ENCODE measurements around the gene PHLPP2. TPM values are rescaled to one million over a fixed set of nuclear protein-coding genes. Genes with fewer than 3 reads are reported as not detected.

PHLPP2 gene
- total and polyA plus RNA-seq, 10 of the 15 experiments (the other 5 are each of a cell fraction or from before 2014, with no cell fraction given) = 1.0 to 13.2 (median 7.0) TPM

DNA sequence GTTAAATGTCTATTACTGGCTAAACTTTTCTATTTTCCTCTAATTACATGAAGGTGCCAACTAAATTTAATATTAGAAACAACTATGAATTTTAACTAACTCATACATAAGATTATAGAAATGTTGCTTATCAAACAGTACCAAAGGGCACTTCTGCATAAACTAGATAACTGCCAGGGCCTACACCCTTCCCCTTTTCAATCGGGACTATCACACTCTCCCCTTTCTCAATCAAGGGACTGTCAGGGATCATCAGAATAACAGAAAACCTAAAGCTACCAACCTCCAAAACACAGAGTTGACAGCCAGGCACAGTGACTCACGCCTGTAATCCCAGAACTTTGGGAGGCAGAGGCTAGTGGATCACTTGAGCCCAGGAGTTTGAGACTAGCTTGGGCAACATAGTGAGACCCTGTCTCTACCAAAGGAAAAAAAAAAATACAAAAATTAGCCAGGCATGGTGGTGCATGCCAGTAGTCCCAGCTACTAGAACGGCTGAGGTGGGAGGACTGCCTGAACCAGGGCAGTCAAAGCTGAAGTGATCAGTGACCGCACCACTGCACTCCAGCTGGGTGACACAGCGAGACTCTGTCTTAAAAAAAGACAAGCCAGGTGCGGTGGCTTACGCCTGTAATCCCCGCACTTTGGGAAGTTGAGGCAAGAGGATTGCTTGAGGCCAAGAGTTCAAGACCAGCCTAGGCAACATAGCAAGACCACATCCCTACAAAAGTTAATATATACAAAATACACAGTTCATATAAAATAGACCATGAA lies 3.2 kb upstream of the PHLPP2 start:
- DNase-seq (ENCODE audit: low read depth, low spot score) (no peak), ATAC-seq (no peak), FAIRE-seq (no peak)
- Histone ChIP-seq H3K4me3 (no peak overlapping the region), H3K79me2 (ENCODE audit: control insufficient read depth, insufficient read depth, low read length) (no peaks in the 10 kb centered on the region), H3K27ac (ENCODE audit: control insufficient read depth, insufficient read depth) (peak overlapping the region; percentile 20), H3K4me1 (ENCODE audit: control insufficient read depth, insufficient read depth, low read length) (peaks cover 9% of the 10 kb centered on the region; the same call in 1 of the 2 replicates), H3K27me3 (replicated peaks in 1 of 2; ENCODE audit: control insufficient read depth in 2 of 2, insufficient read depth in 2 of 2, low read length in 1 of 2) (no peaks in the 10 kb centered on the region), H3K4me2 (ENCODE audit: control insufficient read depth, insufficient read depth) (no peak overlapping the region), H4K20me1 (ENCODE audit: control insufficient read depth, insufficient read depth) (no peaks in the 10 kb centered on the region), H3K9me3 (replicated peaks; ENCODE audit: control insufficient read depth, insufficient read depth, low read length) (no peaks in the 10 kb centered on the region), H3K36me3 (ENCODE audit: control insufficient read depth in 2 of 2, insufficient read depth in 2 of 2, low read length in 1 of 2) (peaks cover 4 to 5% of the 10 kb centered on the region in 2 experiments), H3K9ac (ENCODE audit: control insufficient read depth, insufficient read depth, low read length) (no peak overlapping the region), H2AFZ (ENCODE audit: control insufficient read depth, low read depth, low read length) (no peak overlapping the region)
- intact Hi-C loops (cut with micrococcal nuclease; ENCODE audit: unreplicated experiment) (no loop called here), in situ Hi-C loops (cut with MboI) (no loop called here)
- RAD21 ChIA-PET (ENCODE audit: unreplicated experiment) = no interaction called here
- POLR2A ChIA-PET = interaction anchor here (0.7 to 1.2 kb wide), 2 partner anchors 163 to 263 kb away, joined by 3 read pairs; no protein-coding TSS in a partner anchor
- CTCF ChIA-PET = interaction anchor here (0.8 to 1.0 kb wide), 2 partner anchors 10 to 234 kb away, joined by 3 to 6 read pairs; no protein-coding TSS in a partner anchor
- WGBS (ENCODE audit: insufficient coverage, insufficient replicate concordance, low lambda C conversion rate, missing lambda C conversion rate) = 9% methylated on average over 8 of the region's 8 CpGs
- TF ChIP-seq POLR2AphosphoS2 (IDR thresholded peaks at IDR 0.05; ENCODE audit: low read depth, low read length) (0 out of 2 replicates have a peak, but pooled peaks have one; percentile 23), TCF12 (IDR thresholded peaks at IDR 0.05; ENCODE audit: low read depth, low read length) (0 out of 2 replicates have a peak, but pooled peaks have one; percentile 13), RUNX3 (IDR thresholded peaks at IDR 0.05; ENCODE audit: low read length) (peak; percentile 65), ELK1 (IDR thresholded peaks at IDR 0.05; ENCODE audit: low read depth, low read length) (no peak), TCF3 (IDR thresholded peaks at IDR 0.05; ENCODE audit: borderline replicate concordance, insufficient read depth, low read depth, low read length) (peak; percentile 66; the same call in 1 of the 2 replicates), LARP7 (IDR thresholded peaks at IDR 0.05) (no peak), POU2F2 (IDR thresholded peaks at IDR 0.05; ENCODE audit: borderline replicate concordance, low read depth, low read length) (no peak), ATF7 (IDR thresholded peaks at IDR 0.05; ENCODE audit: low read depth) (no peak)
- BruUV-seq (replicated peaks) = no TSS peak
- SMC1A ChIA-PET (ENCODE audit: uncharacterized antibody, unreplicated experiment) = interaction anchor here (1.4 kb wide), 2 partner anchors 10 to 25 kb away, joined by 3 to 6 read pairs; no protein-coding TSS in a partner anchor

Measured in GM12878 (cell line).